Esophagus muscularis mucosa (tissue), 4 donors: ENCODE results near the gene PM20D2. TPM values are rescaled to one million over a fixed set of nuclear protein-coding genes. Genes with fewer than 3 reads are reported as not detected.

Source experiments
- DNase-seq: peaks from one replicate; pipeline ENCODE4 v3.0.0-alpha.2; 2017; ENCODE audit errors: extremely low spot score
- H3K27ac ChIP-seq, 4 donors: fragments of 200-600 bp; sonication (generic); replicated peaks in 1 of 4; 1 replicate in 3 of 4; 2 replicates in 1 of 4; pipeline ENCODE4 v1.5.1; 2016 to 2019; ENCODE audit warnings: mild to moderate bottlenecking in 1 of 4
- H3K27me3 ChIP-seq, 4 donors: fragments of 200-600 bp; sonication (generic); one replicate each; pipeline versions ENCODE4 v1.5.1 to v1.6.0; 2016 to 2019
- H3K36me3 ChIP-seq, 4 donors: fragments of 200-600 bp; sonication (generic); one replicate each; pipeline ENCODE4 v1.5.1; 2016 to 2019
- H3K4me1 ChIP-seq, 4 donors: fragments of 200-600 bp; sonication (generic); one replicate each; pipeline ENCODE4 v1.5.1; 2016 to 2019
- H3K4me3 ChIP-seq, 4 donors: fragments of 200-600 bp; sonication (generic); 1 replicate in 2 of 4; 2 replicates in 2 of 4; pipeline ENCODE4 v1.5.1; 2016 to 2019; ENCODE audit warnings: mild to moderate bottlenecking in 4 of 4, moderate library complexity in 1 of 4
- H3K9me3 ChIP-seq, 4 donors: fragments of 200-600 bp; sonication (generic); 1 replicate in 3 of 4; 2 replicates in 1 of 4; pipeline ENCODE4 v1.5.1; 2016 to 2019
- EP300 ChIP-seq: sonication (generic); formaldehyde crosslinking; IDR thresholded peaks from one replicate; pipeline ENCODE4 v1.6.1; 2017; ENCODE audit warnings: antibody characterized with exemption
- POLR2A ChIP-seq: fragments of 450-650 bp; IDR thresholded peaks from one replicate; pipeline ENCODE4 v1.6.1; 2017; ENCODE audit warnings: antibody characterized with exemption, moderate library complexity, mild to moderate bottlenecking, low read depth
- POLR2AphosphoS5 ChIP-seq, 2 donors: sonication (generic); formaldehyde crosslinking; IDR thresholded peaks; one replicate each; pipeline ENCODE4 v1.6.1; 2017; ENCODE audit warnings: antibody characterized with exemption in 2 of 2
- WGBS: methylation state at CpG from one replicate; pipeline ENCODE4 v1.1.5; 2018; 5-methylcytosine and 5-hydroxymethylcytosine counted together
- intact Hi-C: fragments of 100-400 bp; cut with DNase I; formaldehyde crosslinking; loops from one replicate; pipeline ENCODE4 v1.15.1; 2023
- total RNA-seq, 4 donors: library from RNA; depleted of rRNA; stranded (reverse); fragments of >200 nt; gene quantifications; one replicate each; pipeline versions ENCODE4 v1.1.0 to v1.2.1, GENCODE V29; 2016
- TF ChIP-seq, protein P1 (sequence below), 3 experiments: fragments of 200-600 bp in 2 of 3; fragments of 450-650 bp in 1 of 3; sonication (generic) in 2 of 3; IDR thresholded peaks; one replicate each; pipeline ENCODE4 v1.5.1; 2017 to 2019; ENCODE audit warnings: antibody characterized with exemption in 3 of 3, mild to moderate bottlenecking in 2 of 3, moderate library complexity in 1 of 3

The PM20D2 gene
- total RNA-seq, 4 donors from 2014 or later: 14.5 to 27.6 (median 23.7) TPM

GRCh38 chr6:89199579-89199978, 53.7 kb downstream of the PM20D2 start:
- no peak overlapping the region for H3K27ac ChIP-seq
- TF ChIP-seq POLR2AphosphoS5 (IDR thresholded peaks at IDR 0.05) (no peak), POLR2A (no peak), EP300 (no peak)
- TF ChIP-seq, protein P1, sequence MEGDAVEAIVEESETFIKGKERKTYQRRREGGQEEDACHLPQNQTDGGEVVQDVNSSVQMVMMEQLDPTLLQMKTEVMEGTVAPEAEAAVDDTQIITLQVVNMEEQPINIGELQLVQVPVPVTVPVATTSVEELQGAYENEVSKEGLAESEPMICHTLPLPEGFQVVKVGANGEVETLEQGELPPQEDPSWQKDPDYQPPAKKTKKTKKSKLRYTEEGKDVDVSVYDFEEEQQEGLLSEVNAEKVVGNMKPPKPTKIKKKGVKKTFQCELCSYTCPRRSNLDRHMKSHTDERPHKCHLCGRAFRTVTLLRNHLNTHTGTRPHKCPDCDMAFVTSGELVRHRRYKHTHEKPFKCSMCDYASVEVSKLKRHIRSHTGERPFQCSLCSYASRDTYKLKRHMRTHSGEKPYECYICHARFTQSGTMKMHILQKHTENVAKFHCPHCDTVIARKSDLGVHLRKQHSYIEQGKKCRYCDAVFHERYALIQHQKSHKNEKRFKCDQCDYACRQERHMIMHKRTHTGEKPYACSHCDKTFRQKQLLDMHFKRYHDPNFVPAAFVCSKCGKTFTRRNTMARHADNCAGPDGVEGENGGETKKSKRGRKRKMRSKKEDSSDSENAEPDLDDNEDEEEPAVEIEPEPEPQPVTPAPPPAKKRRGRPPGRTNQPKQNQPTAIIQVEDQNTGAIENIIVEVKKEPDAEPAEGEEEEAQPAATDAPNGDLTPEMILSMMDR (IDR thresholded peaks at IDR 0.05): no peak
- H3K9me3 ChIP-seq: peaks cover 0 to 18% (median 14%) of the 10 kb centered on the region in 4 donors
- no peaks in the 10 kb centered on the region for H3K36me3 ChIP-seq
- no peak for DNase-seq
- H3K27me3 ChIP-seq: no peaks in the 10 kb centered on the region
- H3K4me1 ChIP-seq: no peaks in the 10 kb centered on the region
- 78% methylated on average over 2 of the region's 2 CpGs for WGBS
- intact Hi-C loops: no loop called here
- H3K4me3 ChIP-seq: no peak overlapping the region

DNA sequence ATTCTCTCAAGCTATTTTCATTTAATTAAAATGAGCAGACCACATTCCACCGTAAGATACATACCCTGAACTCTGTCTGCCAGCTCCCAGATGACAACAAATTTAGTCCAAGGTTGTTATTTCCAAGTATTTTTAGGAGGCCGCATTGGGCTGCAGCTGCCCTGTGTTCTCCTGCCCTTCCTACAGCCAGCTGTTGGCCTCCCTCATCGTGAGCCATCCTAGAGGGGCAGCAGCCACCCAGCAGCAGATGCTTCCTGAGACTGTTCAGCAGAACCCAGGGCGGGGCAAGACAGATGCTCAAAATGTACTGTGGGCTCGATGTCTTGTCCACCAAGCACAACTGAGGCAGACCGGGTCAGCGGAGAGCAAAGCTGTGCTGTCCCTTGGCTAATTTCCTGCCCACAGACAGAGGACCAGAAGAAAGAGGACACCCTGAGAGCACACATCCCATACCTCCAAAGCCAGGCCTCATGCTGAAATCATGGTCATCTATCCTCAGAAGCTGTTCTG, 54.9 kb downstream of the PM20D2 start:
- no peak overlapping the region for H3K27ac ChIP-seq
- WGBS: 88% methylated on average over 7 of the region's 7 CpGs
- H3K4me1 ChIP-seq: no peaks in the 10 kb centered on the region
- H3K4me3 ChIP-seq: no peak overlapping the region
- no peak for DNase-seq
- intact Hi-C loops: no loop called here
- H3K9me3 ChIP-seq: peaks cover 0 to 6% (median 2%) of the 10 kb centered on the region in 4 donors
- no peaks in the 10 kb centered on the region for H3K36me3 ChIP-seq
- H3K27me3 ChIP-seq: no peaks in the 10 kb centered on the region
- TF ChIP-seq EP300: no peak
- TF ChIP-seq, protein P1 (IDR thresholded peaks at IDR 0.05): no peak
- no peak for TF ChIP-seq POLR2AphosphoS5 (IDR thresholded peaks at IDR 0.05)
- TF ChIP-seq POLR2A: no peak

DNA sequence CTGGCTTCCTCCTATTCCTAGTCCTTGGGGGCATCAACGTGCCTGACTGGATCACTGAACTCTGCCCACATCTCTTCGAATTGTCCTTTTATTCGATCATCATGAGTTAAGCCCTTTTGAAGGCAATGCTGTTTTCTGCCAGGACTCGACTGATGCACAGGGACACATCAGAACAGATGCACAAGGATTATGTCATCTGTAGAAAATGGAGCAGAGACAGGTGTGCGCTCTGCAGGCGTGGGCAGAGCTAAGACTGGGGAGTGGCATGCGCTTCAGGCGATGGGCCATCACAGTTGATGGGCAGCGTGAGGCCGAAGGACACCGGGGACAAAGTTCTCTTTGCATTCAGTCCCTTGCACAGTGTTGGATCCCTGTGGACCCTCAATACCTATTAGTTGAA, 58.2 kb downstream of the PM20D2 start:
- no peak for TF ChIP-seq EP300
- TF ChIP-seq POLR2AphosphoS5 (IDR thresholded peaks at IDR 0.05): no peak
- no peak for TF ChIP-seq POLR2A
- TF ChIP-seq, protein P1 (IDR thresholded peaks at IDR 0.05): no peak
- no peaks in the 10 kb centered on the region for H3K4me1 ChIP-seq
- no peaks in the 10 kb centered on the region for H3K27me3 ChIP-seq
- no peaks in the 10 kb centered on the region for H3K9me3 ChIP-seq
- no peak for DNase-seq
- H3K36me3 ChIP-seq: no peaks in the 10 kb centered on the region
- 86% methylated on average over 11 of the region's 11 CpGs for WGBS
- intact Hi-C loops: no loop called here
- H3K27ac ChIP-seq: no peak overlapping the region
- H3K4me3 ChIP-seq: no peak overlapping the region

GRCh38 chr6:89205819-89206218, 60.0 kb downstream of the PM20D2 start:
- 78% methylated on average over 4 of the region's 4 CpGs for WGBS
- intact Hi-C loops: no loop called here
- Histone ChIP-seq H3K27me3 (no peaks in the 10 kb centered on the region), H3K4me1 (no peaks in the 10 kb centered on the region), H3K4me3 (no peak overlapping the region), H3K9me3 (no peaks in the 10 kb centered on the region), H3K36me3 (no peaks in the 10 kb centered on the region), H3K27ac (no peak overlapping the region)
- DNase-seq: no peak
- TF ChIP-seq POLR2A (no peak), EP300 (no peak), POLR2AphosphoS5 (IDR thresholded peaks at IDR 0.05) (no peak)
- TF ChIP-seq, protein P1 (IDR thresholded peaks at IDR 0.05): no peak

GRCh38 chr6:89208551-89208950, 62.7 kb downstream of the PM20D2 start:
- WGBS: 83% methylated on average over 4 of the region's 4 CpGs
- intact Hi-C loops: no loop called here
- H3K9me3 ChIP-seq: no peaks in the 10 kb centered on the region
- no peak overlapping the region for H3K4me3 ChIP-seq
- no peaks in the 10 kb centered on the region for H3K27me3 ChIP-seq
- H3K36me3 ChIP-seq: no peaks in the 10 kb centered on the region
- peak; percentile 89 for DNase-seq
- no peaks in the 10 kb centered on the region for H3K4me1 ChIP-seq
- H3K27ac ChIP-seq: no peak overlapping the region
- no peak for TF ChIP-seq EP300
- TF ChIP-seq, protein P1 (IDR thresholded peaks at IDR 0.05): no peak
- TF ChIP-seq POLR2AphosphoS5 (IDR thresholded peaks at IDR 0.05): no peak
- no peak for TF ChIP-seq POLR2A
